Activated CD8-positive, alpha-beta memory T cell treated with anti-CD3 and anti-CD28 coated beads, Interleukin-2, amount 50 U/mL, for 24 hours (primary cell): ENCODE data around the gene DALRD3.

Source experiments
- DNase-seq: peaks from one replicate; pipeline ENCODE4 v3.0.0-alpha.2; 2020; ENCODE audit errors: extremely low read depth

The DALRD3 gene

DNA sequence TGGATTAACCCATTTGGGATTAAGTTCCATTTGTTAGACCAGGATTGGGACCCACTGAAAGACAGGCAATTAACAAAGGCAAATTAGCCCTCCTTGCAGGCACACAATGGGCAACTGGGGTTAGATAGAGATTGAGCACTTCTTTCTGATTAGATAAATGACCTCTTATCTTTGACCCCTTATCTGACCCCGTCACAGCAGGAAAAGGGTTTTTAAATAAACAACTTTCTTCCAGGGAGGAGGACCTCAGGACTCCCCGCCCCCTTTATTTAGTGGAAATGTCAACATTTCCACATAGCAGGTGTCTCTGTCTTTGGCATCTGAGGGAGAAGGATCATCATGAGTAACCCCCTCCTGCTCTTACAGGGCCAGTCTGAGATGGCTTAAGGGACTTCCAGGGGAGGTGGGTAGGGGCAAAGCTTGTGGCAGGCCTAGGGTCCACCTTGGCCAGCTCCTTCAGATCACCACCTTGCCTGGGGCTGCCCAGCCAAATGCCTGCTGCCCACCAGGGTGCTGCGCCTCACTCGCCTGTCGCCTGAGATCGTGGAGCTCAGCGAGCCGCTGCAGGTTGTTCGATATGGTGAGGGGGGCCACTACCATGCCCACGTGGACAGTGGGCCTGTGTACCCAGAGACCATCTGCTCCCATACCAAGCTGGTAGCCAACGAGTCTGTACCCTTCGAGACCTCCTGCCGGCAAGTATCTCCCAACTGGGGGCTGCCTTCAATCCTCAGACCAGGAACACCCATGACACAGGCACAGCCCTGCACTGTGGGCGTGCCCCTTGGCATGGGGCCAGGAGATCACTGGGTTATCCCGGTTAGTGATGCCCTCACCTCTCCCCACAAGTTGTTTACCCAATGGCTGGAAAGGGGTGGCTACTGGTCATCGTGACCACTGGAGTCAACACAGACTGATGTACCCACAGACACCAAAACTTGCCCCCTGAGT is 13.8 kb downstream of the DALRD3 start:
- DNase-seq, result no peak

DNA sequence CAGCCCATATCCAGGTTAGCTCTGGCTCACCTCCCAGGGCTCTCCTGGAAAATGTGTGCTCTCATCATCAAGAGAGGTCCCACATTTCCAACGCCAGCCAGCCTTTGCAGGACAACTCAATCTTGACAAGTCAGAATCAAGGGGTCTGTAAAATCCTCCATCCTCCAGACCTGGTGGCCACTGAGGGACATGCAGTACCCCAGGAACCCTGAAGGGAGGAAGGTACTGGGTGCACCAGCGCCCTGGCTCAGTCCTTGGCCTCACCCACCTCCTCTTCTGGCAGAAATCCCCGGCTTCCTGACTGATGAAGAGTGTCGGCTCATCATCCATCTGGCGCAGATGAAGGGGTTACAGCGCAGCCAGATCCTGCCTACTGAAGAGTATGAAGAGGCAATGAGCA is 17.2 kb downstream of the DALRD3 start:
- DNase-seq, result no peak

DNA sequence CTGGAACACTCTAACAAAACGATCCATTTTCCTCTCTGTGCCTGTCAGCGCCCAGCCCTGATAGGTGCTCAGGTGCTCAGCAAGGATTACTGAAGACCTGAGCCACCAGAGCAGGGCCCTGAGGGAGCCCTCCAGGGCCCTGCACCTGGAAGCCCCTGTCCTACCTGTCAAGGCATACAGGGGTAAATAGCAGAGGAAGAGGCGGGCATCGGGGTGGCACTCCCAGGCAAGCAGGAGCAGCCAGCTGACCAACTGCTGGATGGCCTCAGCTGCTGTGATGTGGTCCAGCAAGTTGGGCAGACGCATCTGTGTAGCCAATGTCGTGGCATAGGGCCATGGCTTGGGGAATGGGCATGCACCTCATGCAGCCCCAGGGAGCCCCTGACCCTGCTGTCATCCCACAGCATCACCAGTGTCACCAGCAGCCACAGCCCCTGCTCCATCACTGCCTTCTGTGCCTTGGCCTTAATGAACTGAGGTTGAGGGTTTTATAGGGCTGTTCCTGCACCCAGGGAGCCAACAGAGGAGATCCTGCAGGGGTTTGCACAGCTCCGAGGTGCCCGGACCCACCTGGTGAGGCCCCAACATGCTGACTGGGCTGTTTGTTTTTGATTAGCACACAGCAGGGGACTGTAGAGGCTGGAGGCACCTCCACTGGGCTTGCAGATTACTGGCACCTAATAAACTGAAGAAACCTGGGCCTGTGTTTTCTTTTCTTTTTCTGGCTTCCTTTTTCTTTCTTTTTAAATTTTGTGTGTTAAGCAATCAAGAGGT is 19.1 kb downstream of the DALRD3 start:
- no peak for DNase-seq

DNA sequence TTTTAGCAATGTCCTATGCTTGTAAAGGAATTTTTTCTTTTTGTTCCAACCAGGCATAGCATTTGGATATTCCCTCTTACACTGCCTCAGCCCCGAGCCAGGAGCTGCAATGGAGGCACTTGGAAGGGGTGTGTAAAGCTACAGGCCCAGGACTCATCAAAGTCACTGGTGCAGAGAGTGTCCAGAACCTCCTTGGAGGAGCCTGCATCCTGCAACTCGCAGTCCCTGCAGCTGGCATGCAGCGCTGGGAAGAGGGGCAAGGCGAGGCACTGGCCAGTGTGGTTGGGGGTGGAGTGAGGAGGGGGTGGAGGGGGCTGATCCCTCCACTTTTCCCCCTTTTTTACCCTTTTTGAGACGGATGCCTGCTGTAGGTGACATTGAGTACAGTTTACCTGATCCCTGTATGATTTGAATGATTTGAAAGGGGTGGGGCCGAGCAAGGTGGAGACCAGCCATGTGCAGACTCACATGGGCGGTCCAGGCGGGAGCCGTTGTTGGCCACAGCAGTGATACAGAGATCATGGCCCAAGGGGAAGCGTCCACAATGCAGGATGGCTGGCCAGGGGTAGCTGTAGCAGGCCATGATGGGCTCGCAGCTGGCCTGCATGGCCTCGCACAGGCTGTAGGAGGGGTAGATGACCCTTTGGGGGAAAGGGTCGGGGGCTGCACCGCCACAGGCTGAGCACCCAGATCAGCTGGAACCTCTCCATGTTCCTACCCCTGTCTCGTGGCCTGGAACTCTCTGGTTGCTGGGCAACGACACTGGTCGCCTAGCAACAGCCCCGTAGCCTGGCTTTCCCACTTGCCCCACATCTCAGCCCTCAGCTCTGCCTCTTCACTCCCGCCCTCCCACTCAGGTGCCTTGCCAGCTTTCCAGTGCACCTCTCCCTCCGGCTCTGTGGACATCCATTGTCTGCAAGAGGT is 20.4 kb downstream of the DALRD3 start:
- DNase-seq, result no peak

DNA sequence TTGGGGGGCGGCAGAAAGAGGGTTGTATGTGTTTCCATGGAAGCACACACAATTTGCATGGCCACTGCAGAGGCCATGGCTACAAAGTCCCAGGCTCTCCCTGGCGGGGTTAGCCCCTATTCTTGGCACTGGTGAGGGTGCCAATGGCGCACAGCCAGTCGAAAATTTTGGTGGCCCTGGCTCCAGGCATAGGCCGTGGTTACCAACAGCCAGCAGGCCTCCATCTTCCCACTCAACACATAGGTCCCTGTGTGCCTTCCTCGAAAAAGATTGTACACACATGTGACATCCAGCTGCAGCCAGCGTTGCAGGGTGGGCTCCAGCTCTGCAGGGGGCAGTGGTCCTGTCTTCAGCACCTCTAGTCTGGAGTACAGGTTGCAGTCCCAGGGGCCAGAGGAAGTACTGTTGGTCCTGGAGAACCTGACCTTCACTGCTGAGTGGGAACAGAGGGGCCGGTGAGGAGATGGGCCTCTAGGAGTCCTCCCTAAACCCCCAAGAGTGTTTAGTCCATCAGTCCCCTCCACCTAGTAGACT is 21.2 kb downstream of the DALRD3 start:
- DNase-seq, result no peak

DNA sequence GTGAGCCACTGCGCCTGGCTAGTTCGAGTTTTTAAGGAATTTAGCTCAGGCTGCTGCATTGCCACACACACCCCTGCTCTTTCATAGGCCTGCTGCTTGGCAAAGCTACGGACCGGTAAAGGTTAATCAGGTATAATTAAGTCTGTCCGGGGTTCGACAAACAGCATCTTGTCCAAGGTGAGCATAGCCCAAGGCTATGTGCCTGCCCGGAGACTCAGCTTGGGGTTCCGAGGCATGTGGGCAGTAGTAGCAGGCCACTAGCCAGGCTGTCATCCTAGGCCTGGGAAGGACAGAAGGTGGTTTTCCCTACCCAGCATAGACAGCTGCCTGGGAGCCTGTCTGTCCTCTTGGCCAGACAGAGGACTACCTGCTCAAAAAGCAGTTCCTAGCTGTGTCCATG is 21.7 kb downstream of the DALRD3 start:
- DNase-seq, result no peak

DNA sequence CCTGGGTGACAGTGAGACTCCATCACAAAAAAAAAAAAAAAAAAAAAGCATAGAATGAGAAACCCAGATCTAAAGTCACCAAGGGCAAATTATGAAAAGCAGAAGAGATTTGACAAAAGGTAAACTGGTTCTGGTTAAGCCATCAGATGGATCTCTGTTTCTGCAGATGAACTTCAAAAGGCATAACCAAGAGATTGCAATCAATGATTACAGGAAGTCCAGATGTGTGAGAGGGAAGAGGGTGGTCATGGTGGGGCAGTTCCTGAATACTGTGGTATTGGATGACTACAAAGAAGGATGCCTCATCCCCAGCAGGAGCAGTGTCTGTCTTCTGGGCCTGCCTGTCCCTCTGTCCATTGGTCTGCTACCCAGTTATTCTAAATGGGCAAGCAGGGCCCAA is 24.5 kb downstream of the DALRD3 start:
- no peak for DNase-seq

DNA sequence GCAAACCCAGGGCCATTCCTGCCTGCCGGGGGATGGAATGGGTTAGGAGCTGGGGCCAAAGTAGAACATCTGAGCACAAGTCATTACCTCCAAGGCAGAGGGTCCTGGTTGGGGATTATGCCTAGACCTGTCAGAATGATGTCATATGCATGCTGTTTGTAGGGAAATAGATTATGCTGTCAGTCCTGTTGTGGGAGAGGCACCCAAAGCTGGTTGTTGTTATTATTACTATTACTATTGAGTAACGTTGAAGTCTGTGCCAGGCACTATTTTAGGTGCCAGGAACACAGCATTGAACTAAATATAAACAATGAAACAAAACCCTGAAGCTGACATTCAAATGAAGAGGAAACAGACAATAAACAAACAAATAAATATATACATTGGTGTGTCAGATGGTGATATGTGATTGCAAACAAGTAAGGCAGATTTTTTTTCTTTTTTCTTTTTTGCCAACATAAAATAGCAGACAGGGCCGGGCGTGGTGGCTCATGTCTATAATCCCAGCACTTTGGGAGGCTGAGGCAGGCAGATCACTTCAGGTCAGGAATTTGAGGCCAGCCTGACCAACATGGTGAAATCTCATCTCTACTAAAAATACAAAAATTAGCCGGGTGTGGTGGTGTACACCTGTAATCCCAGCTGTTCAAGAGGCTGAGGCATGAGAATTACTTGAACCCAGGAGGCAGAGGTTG is 26.4 kb downstream of the DALRD3 start:
- DNase-seq, result no peak

DNA sequence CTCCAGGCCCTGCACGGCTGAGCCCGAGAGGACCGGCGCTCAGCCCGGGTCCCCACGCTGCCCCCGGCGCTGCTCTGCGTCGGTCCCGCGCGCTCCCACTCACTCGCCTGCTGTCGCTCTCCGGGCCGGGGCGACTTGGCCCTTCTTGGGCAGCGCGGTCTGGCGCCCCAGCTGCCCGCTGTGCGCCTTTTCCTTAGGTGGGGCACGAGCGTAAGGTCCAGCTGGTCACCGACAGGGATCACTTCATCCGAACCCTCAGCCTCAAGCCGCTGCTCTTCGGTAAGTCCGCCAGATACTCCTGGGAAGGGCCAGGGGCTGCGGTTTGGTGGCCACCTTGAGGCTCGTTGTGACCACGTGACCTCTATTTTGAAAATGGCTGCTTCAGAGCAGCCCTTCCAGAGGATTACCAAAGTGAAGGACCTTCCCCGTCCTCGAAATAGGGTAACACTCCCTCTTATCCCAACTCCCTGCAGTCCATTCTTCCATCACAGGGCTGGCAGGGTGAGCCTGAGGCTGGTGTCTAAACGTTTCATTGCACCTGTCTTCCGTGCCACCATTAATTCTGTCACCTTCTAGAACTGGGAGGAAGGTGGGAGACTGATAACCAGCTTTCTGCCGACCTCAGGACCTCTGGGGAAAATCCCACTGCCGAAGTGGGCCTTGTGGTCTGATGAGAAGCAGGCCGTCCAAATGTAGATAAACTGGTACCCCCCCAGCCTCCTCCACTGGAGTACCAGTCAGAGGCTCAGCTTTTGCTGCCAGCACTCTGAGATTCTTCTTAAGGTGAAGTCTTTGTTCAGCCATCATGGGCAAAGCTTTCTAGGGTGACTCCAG is 27.5 kb downstream of the DALRD3 start:
- no peak for DNase-seq

DNA sequence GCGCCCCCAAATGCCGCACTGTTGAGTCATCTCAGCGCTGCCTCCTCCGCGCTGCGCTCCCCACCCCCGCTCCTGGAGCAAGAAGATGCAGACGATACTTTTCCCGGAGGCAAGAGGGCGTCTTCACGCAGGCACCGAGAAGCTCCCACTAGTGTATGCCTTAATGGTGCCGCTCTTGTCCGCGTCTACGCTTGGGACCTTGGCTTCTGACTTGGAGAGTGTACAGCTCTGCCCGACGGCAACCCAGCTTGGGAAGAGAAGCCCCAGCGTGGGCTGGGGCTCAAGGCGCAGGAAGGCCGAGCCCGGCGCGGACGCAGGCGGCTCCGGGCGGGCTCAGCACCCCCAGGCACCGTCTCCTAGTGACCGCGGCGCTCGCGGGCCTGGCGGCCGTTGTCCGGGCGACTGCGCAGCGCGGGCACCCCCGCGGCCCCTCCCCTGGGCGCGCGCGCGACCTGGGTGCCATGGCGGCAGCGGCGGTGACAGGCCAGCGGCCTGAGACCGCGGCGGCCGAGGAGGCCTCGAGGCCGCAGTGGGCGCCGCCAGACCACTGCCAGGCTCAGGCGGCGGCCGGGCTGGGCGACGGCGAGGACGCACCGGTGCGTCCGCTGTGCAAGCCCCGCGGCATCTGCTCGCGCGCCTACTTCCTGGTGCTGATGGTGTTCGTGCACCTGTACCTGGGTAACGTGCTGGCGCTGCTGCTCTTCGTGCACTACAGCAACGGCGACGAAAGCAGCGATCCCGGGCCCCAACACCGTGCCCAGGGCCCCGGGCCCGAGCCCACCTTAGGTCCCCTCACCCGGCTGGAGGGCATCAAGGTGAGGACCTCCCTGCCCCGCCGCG is 28.4 kb downstream of the DALRD3 start, which contains the start of gene P4HTM:
P4HTM (plus strand) TSS at position 446 of the 840 bp plus-strand sequence; CDS start at position 462, 16 bp downstream.
- peak; percentile 59 for DNase-seq

DNA sequence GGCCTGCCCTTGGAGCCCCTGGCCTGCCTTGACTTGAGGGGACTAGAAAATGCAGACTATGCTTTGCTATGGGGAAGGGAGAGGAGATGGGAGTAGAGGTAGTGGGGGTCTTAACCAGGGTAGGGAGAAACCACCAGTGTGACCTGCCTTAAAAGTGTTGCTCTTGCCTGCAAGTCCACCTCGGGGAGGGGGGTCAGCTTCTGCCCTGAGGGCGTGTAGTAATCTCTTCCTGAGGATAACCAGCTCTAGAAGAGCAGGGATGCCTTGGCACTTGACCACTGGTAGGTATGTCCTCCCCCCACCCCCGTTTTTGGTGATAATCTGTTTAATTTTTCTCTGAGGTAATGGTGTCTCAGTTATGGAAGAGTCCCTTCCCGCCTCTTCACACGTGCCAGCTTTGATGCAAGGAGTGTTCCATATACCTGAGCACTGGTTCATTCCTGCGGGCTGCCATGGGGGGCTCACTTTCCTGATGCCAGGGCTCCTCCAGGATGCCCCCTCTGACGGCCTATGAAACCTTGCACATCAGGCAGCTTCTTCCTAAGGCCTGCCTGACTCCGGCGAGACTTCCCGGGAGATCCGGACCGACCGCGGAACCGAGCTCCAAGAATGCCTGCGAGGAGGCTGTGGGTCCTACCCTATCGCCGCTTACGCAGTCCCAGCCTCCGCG is 29.1 kb downstream of the DALRD3 start:
- no peak for DNase-seq

DNA sequence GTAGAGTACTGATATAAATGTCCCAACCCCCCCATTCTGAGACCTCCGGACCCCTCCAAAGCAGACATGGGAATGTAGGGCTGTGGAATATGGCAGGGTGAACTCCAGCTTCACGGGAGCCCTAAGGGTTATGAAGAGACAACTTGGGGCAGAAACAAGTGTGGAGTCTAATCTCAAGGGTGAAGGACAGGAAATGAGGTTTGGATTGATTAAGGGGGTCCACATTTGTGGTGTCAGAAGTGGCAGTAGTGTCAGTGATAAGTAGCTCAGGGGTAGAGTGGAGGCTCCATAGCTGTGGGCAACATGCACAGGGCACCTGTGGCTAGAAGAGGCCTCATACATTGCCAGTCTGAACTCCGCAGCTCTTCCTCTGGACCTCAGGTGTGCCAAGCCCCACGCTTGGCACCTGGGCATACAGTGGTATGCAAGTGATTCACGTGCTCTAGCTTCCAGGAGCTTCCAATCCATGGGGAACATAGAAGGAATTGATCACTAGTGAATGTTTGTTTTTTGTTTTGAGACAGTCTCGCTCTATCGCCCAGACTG is 32.5 kb downstream of the DALRD3 start:
- DNase-seq, result no peak

DNA sequence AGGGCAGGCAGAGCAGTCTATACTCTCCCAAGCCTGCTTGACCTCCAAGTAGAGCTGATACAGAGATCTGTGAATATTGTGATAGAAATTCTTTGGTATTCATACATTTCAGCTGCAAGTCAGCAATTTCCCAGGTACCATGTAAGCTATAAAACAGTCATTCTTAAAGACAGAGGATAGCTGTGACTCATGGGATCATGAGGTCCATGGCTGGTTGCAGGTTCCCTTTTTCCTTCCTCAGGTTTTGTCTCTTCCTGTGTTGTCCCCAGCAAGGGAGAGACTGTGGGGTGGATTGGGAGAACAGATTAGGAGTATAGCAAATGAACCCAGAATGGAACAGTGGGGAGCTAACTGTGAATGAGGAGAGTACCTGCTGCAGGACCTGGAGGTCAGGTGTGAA is 33.7 kb downstream of the DALRD3 start:
- no peak for DNase-seq

DNA sequence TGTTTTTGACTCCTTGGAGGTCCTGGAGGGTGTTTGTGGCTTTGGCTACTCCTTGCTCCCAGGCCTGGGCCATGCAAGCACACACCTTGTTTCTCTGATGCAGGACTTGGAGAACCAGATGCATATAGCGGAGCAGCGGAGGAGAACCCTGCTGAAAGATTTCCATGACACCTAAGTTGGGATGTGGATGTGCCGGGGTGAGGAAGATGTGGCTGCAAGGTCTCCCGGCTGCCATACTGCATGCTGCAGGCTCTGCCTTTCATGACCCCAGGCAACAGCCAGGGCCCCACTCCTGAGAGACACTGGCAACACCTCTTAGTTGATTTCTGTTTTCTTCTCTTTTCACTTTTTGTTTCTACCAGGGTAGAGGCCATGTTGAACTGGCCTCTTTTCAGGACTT is 35.3 kb downstream of the DALRD3 start:
- DNase-seq, result no peak

DNA sequence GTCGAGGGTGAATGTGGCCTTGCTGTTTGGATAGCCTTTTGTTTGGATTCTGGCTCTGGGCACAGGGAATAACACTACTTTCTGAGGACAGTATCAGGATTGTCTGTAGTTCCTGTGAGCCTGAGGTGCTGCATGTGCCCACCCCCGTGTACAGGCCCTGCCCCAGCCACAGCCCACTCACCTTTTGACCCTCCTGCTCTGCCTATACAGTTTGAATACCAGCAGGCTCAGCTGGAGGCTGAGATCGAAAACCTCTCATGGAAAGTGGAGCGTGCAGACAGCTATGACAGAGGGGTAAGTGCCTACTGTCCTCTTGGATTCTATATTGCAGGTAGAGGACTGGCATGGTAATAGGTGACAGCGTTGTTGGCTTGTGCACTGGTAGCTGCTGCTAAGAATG is 35.7 kb downstream of the DALRD3 start:
- DNase-seq, result no peak

DNA sequence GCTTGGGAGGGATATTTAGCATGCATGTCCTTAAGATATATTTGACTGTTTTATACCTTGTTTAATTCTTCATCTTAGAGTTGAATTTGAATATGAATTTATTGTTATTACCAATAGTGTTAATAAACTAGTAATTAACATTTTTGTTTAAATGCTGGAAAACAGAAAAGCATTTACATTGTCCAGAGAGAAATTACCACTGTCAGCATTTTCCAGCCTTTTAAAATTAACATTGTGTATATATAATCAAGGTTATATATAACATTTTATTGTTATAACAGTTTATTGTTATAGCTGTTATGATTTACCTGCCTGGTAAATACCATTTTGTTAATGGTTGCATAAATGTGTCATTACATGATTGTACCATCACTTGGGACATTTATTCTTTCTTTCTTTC is 36.4 kb downstream of the DALRD3 start:
- DNase-seq, result no peak

DNA sequence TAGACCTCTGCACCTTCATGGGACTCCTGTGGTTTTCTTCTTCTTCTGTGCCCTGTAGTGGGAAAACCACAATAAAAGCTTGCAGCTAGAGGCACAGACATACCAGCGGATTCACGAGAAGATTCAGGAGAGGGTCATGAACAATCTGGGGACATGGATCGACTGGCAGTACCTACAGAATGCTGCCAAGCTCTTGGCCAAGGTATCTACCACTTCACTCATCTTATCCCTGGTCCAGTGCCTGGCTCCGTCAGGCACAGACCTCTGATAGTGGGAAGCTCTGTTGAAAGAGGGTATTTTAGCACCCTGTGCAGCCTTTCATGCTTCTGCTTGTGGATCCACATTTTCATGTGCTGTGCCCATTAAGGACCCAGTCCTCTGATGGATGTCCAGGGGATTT is 38.1 kb downstream of the DALRD3 start:
- DNase-seq, result no peak

DNA sequence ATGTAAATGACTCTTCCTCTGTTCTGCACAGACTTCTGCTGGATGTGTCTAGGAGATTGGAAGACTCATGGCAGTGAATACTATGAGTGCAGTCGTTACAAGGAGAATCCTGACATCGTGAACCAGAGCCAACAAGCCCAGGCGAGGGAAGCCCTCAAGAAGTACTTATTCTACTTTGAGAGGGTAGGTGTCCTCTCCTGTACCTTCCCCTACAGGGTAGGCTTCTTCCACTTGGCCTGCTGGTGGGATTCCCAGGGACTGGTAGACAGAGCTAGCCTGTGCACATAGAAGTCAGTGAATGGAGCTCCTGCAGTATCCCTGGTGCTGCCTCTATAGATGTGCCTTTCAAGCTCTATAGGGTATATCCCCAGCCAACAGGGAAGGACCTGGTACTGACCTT is 38.9 kb downstream of the DALRD3 start:
- DNase-seq, result no peak
